Middle frontal gyrus (tissue), 1 donor: ENCODE data around the gene KIF26B.
"Not testable (repeated sequence)": the region's sequence is repeated elsewhere in the genome, so short reads cannot be mapped to it uniquely, and the experiment has no call there.

Source experiments
- DNase-seq: peaks from one replicate; pipeline ENCODE4 v3.0.0-alpha.2; 2015; ENCODE audit warnings: low spot score; ENCODE audit errors: extremely low spot score

KIF26B gene

DNA sequence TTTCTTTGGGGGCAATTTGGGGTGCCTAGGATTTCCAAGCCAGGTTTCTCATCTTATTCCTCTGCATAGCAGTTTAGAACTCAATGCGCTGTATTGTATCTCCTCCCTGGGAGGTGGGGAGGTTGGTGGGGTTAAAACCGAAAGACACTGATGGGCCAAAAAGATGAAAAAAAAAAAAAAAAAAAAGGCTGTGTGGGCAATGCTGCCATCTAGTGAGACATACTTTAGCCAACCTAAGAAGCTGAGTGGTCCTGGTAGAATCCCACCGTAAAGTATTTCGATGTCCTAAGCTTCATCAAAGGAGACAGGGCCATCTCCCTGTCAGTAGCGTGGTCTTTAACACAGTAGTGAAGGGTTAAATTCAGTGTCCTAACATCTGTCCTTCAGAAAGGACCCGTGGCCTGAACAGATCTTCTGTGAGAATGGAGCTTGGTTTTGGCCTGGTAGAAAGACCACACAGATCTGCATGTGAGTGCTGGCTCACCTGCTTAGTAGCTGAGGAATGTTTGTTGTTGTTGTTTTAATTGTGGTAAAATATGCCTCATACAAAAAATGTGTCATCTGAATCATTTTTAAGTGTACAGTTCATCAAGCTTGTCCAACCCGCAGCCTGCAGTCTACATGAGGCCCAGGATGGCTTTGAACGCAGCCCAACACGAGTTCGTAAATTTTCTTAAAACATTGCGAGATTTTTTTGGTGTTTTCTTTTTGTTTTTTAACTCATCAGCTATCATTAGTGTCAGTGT is 226.2 kb downstream of the KIF26B start:
- DNase-seq, result no peak

DNA sequence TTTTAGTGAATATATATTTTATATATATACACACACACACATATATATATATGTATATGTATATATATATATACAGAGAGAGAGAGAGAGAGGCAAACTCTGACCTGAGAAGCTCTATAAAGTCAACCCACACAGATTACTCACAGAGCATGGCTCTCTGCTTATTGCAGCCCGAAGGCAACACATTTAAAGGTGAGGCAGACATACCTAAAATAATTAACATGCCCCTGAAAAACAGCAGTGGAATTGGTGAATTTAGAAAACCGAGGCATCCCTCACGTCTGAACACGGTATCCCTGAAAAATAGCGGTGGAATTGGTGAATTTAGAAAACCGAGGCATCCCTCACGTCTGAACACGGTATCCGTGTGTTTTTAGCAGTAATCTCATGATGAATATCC is 228.2 kb downstream of the KIF26B start:
- DNase-seq, result no peak

GRCh38 chr1:245383396-245384330 is 228.9 kb downstream of the KIF26B start:
- DNase-seq, result no peak

DNA sequence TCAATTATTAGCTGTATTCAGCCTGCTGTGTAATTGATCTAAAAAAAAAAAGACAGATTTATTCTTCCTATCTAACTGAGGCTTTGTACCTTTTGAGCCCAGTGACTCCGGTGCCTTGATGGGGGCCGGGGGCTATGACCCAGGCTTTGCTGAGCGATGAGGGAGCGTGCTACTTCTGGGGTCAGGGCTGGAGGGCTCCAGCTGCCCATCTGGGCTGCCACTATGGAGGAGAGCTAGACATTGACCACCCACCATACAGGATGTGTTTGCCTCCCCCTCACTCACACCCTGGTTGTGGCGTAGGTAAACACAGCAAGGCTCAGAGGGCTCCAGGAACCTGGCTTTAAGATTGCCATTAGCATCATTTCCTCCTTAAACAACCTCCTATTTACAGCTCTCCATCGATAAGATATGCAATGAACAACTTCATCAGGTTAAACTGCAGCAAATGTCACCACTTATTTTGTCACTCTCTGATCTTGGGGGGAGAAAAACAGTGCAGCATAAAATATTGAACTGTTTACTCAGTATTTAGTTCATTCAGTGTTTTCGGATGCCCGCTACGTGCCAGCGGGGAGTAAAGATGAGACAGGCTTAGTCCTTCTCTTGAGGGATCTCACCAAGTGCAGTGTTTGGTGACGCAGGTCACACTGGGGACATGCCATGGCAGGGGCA is 231.6 kb downstream of the KIF26B start:
- no peak for DNase-seq

- no peak for DNase-seq
These were observed 233.9 kb downstream of the KIF26B start for GRCh38 chr1:245388687-245389086.

DNA sequence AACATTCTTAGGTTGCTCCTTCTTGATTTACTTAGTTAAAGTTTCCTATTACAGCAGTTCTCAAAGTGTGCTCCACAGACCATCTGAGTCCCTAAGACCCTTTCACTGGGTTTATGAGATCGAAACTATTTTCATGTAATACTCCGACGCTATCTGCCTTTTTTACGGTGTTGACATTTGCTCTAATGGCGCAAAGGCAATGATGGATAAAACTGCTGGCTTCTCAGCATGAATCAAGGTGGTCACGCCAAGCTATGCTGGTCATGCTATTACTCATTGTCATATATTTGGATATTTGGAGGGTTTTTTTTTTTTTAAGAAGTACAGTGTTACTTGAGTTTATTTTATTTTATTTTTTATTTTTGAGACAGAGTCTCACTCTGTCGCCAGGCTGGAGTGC is 235.1 kb downstream of the KIF26B start:
- no peak for DNase-seq

- DNase-seq, result no peak
These were observed 236.2 kb downstream of the KIF26B start for GRCh38 chr1:245390975-245391374.

DNA sequence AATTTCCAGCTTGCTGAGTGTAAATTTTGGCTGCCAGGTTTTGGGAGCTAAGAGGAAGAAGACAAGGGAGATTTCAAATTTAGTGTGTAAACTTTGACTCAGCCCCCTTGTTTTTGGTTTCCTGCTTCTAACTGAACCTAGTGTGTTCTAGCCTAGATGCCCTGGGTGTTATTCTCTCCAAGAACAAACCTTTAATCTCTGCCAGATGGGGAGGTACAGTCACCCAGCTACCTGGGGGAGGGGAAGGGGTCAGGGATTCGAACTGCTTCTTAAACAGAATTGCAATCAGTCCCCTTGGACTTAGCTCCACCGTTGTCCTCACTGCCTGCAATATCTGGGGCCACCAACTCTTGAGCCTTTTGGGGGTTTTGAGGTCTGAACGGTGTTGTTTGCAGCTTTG is 238.9 kb downstream of the KIF26B start:
- no peak for DNase-seq

DNA sequence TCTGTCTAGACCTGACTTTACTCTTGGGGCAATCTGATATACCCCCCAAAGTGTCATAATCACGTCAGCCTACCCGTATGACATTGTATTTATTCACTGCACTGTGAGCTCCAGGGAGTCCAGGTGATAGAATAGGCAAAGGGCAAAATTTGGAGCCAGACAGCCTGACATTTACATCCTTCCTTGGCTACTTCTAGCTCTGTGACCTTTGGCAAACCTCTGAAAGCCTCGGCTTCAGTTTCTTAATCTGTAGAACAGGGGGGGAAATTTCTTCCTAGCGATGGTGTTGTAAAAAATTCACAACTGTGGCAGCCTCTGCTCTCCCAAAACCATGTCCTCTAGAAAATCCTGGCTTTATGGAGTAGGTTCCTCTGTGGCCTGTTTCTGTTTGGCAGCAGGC is 240.9 kb downstream of the KIF26B start:
- no peak for DNase-seq

DNA sequence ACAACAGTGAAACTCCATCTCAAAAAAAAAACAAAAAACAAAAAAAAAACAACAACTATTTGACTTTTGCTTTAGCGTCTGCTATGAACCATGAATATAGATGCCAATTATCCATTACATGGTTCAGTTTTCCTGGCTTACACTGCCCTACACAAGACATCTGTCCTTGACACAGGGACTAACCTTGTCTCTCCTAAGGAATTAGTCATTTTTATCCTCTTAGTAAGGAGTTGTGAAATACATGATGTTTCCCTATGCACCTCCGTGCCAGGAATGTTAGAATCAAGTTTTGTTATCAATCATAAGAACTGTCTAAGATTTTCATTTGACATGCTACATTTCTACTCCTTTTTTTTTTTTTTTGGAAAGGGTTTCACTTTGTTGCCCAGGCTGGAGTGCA is 241.8 kb downstream of the KIF26B start:
- DNase-seq, result no peak

- no peak for DNase-seq
These were observed 243.0 kb downstream of the KIF26B start for GRCh38 chr1:245397771-245398170.

- DNase-seq, result no peak
These were observed 243.4 kb downstream of the KIF26B start for GRCh38 chr1:245398180-245398579.

GRCh38 chr1:245401881-245402587 is 247.2 kb downstream of the KIF26B start:
- no peak for DNase-seq

DNA sequence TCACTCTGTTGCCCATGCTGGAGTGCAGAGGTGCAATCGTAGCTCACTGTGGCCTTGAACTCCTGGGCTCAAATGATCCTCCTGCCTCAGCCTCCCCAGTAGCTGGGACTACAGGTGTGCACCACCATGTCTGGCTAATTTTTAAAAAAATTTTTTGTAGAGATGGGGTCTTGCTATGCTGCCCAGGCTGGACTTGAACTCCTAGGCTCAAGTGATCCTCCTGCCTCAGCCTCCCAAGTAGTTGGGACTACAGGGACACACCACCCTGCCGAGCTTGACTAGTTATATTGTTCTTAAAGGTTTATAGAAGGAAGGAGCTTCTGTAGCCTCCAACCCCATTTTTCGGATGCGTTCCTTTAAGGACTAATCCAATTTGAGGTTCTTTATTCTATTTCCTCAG is 248.2 kb downstream of the KIF26B start:
- not testable (repeated sequence) for DNase-seq

- DNase-seq, result no peak
These were observed 249.7 kb downstream of the KIF26B start for GRCh38 chr1:245404527-245404926.

GRCh38 chr1:245404952-245405351 is 250.2 kb downstream of the KIF26B start:
- DNase-seq, result no peak

GRCh38 chr1:245406426-245406825 is 251.6 kb downstream of the KIF26B start:
- no peak for DNase-seq

GRCh38 chr1:245407983-245408382 is 253.2 kb downstream of the KIF26B start:
- DNase-seq, result no peak

GRCh38 chr1:245409341-245410195 is 254.8 kb downstream of the KIF26B start:
- no peak for DNase-seq

DNA sequence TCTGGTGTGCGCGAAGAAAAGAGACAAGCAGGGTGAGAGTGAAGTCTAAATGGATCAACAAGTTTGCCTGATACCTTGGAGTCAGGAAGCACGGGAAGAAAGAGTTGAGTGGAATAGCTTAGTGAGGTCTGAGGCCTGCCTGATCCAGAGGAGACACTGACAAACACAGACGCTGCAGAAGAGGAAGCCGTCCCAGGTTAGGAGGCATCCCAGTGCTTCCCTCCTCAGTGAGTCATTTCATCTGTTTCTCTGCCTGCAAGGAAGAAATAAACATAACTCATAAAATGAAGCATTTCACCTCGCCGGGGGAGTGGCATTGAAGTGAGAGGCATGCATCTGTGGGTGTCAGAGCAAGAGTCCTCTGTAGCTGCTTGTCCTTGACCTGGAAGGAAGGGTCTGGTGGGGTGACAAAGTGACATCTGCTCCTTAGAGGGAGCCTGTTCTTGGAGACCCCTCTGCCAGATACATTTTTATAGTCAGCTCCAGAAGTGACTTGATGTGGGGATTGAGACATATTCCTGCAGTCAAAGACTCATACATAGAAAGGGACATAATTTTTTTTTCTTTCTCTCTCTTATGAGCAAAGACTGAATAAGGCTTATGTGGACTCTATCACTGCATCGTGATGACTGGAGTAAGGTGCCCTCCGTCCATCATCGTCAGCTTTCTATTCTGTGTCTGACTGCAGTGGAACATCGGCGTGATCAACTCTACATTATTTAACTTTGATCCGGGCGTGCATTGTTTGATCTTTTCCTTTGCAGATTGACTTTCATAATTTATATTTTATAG is 256.7 kb downstream of the KIF26B start:
- DNase-seq, result no peak
